Cortex of kidney (tissue), 1 donor: Measurements from ENCODE around the gene SLC41A1.

Source experiments
- DNase-seq: peaks from one replicate; lab custom pipeline; 2025; lab: John Stamatoyannopoulos, UW

Gene SLC41A1

DNA sequence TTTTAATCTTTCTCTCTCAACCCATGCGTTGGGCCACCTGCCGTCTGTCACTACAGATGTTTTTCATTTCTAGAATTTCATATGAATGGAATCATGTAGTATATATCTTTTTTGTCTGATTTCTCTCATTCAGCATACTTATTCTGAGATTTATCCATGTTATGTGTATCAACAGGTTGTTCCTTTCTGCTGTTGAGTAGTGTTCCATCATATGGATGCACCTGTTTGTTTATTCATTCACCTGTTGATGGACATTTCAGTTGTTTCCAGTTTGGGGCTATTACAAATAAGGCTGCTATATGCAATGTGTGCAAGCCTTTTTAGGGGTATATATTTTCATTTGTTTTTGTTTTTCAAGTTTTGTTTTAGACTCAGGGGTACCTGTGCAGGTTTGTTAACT, 9.4 kb upstream of the SLC41A1 start:
- DNase-seq = no peak

DNA sequence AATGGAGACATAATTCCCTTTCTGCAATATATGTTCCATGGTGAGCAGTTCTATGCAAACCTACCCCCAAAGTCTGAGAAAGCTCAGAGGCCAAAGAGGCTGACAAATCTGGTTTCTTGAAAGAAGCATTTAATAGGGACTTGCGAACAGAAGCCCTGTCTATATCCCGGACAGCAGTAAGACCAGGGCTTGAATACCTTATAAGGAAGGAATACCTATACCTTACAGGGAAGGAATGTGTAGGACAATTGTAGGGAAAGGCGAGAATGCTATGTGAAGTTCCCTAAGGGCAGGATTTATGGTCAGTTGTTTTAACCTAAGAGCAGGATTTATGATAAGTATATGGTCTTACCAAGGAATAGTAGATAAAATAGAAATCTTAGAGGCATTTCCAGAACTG, 5.0 kb upstream of the SLC41A1 start:
- DNase-seq = no peak

DNA sequence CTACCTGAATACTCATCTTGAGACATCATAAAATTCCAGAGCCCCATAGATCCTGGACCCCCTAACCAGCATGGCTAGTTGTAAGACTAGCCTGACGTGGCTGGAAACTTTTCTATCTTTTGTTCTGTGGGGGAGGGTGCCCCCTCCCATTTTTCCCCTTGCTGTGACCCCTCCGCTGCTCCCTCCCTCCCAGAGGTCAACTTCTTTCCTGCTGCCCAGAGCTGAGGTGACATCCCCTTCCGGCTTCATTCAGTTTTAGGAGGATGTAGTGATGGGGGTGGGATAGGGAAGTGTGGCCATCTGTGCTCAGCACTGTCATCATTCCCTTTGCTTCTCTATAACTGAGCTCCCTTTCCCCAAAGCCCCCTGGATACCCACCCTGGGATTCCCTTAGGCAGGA, 4.4 kb upstream of the SLC41A1 start:
- DNase-seq = no peak

DNA sequence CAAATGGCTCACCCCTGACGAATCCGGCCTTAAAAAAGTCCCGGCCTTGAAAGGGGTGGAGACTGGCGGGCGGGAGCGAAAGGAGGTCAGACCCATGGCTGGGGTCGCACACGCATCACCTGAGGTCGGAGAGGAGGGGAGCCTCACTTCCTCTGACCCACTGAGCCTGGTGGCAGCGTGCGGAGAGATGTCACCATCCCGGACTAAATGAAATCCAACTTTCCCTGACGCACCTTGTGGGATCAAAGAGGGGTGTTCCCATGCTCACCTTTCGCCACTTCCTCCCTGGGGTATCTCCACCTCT, 709 bp upstream of the SLC41A1 start:
- no peak for DNase-seq

DNA sequence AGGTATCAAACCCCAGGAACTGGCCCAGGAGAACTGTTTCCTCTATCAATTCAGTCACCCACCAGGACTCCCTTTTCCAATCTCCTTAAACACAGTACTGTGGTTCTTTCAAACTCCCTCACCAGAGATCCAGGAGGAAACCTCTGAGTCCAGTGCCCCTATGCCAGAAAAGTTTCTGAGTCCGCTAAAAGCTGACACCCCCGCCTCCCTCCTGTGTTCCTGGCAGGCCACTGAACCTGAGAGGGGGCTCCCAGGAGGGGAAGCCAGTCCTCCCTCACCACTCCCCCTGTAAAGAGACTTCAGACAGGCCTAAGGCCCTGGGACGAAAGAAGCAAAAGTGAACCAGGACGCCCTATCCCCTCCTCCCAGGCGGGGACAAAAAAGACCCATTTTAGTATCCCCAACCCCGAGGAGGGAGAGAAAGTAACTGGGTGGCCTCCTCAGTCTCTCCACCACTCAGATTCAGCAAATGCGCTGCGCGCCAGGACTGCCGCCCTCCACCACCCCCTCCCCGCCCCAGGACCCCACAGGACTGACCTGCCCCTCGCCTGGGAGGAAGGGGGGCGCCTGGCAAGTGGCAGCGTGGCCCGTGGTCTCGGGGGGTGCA, 624 bp downstream of the SLC41A1 start:
- DNase-seq = no peak

DNA sequence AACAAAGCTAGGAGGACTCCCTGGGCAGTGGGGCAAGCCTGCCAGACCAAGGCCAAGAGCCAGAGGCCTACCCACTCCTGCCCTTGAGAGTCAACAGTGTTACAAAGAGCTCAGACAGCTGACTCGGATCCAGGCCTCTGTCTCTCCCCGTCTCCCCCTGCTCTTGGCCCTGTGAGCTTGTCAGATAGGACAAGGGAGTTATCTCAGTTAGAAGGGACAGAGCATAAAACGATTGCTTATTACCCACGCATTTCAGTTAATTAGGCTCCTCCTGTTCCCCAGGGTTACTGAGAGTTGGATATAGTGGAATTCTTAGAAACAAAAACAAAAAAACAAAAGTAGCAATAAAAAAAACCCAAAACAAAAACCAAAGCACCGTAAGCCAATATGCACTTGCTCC, 1.3 kb downstream of the SLC41A1 start:
- DNase-seq = no peak

DNA sequence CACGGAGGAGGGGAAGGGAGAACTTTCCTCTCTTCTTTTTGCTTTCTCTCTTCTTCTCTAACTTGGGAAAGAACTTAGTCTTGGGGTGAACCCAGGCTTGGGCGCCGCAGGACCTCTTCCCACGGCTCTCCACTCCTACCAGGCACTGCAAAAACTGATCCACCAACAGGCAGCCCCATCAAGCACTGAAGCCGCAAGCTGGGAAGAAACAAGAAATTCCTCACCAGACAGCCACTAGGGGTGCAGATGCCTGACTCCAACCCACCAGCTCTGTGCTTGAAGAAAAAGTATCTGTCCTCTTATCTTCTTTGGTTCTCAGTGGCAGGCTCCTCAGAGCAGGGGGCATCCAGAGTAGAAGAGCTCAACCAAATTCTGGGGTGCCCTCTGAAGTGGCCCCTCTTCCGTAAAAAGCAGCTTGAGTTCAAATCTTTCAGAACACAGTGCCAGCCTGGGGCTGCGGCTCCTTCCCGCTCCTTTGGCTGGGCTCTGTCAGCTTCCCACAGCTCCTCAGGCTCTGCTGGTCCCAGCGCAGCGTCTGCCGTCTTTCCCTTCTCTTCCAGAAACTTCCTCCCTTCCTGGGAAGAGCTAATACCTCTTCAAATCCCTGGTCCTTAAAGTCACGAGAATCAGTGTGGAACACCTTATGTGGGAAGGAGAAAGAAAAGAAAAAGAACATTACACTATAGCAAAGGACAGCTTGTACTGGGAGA, 2.4 kb downstream of the SLC41A1 start:
- no peak for DNase-seq

DNA sequence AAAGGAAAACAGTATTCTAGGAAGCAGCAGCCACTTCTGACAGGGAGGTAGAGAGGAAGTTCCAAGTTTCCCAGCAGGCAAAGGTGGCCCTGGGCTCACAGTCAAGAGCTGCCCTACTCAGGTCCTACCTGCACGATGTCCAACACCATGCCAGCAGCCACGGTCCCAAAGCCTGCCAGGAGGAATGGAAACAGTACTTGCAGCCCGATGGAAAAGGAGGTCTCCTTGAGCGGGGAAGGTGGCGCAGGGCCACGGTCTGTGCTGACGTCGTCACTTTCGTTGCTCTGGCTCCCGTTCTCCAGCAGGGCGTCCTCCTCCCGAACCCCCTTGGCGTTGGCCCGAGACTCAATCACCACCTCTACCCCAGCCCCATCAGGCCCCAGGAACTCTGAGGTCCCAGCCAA, 3.1 kb downstream of the SLC41A1 start:
- no peak for DNase-seq

DNA sequence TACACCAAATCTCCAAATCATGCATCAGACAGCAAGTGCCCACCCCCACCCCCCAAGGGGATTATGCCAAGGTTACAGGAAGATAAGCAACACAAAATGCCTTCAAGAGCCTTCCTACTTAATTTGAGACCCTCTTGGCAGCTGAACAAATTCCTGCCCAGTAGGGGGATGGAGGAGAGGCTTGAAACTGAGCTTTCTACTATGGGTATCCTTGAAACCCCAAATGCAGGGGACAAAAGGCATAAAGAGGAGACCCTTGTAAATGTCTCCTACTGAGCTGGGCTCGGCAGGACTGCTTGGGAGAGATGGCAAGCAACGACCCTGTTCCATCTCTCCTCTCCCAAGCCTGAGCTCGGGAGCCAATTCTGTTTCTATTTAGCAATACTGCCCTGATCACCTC, 3.5 kb downstream of the SLC41A1 start:
- no peak for DNase-seq

DNA sequence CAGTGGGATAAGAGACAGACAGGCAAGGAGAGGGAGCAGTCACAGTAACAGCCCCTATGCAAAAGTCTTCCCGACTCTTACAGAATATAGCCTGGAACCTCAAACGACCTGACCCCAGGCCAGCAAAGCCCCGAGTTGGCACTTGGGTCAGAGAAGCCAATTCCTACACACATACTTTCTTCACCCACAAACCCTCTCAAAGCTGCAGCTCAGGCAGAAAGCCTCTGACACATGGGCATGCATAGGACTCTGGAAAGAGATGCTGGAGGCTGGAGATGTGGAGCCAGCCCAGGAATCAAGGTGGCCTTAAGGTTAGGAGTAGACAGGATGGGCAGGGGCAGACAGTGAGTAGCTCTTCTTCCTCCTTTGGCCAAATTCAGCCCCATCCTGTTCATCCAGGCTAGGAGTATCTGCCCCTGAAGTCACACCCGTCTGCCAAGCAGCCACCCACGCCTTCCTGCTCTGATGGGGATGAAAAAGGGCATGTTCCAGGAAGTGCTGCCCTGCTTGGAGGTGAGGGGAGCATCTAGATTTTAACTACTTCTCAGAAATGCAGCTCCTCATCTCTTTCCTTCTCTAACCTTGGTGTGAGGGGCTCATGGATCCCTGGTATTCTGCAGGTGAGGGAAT, 7.8 kb downstream of the SLC41A1 start:
- DNase-seq = no peak

DNA sequence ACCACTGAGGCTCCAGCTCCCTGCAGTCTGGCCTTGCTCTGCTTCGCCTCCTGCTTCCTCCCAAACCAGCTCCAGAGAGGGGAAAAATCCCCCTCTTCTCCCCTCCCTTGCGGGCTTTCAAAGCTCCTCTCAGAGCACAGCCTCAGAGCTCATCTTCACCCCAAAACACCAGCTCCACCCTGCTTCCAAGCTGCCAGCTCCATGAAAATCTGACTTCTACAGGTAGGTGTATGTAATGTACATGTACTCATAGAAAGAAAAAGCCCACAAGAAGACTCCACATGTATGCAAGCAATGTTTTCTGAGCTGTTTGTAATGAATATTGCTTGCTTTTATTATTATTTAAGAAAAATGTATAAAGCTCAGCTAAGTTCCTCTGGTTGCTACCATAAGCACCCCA, 8.4 kb downstream of the SLC41A1 start:
- DNase-seq = no peak

DNA sequence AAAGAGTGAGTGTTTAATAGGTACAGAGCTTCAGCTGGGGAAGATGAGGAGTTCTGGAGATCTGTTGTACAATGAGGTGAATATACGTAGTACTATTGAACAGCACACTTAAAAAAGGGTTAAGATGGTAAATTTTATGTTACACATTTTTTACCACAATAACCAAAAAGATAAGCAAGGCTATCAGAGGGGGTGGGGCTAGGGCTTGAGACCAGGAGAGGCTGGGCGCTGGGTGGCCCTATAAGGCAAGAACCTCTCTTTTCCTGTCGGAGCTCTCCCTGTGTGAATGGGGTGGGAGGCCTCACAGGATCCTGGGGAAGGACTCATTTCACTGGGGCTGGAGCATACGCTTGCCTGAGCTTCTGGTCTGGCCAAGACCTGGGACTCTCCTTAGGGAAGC, 9.0 kb downstream of the SLC41A1 start:
- no peak for DNase-seq

DNA sequence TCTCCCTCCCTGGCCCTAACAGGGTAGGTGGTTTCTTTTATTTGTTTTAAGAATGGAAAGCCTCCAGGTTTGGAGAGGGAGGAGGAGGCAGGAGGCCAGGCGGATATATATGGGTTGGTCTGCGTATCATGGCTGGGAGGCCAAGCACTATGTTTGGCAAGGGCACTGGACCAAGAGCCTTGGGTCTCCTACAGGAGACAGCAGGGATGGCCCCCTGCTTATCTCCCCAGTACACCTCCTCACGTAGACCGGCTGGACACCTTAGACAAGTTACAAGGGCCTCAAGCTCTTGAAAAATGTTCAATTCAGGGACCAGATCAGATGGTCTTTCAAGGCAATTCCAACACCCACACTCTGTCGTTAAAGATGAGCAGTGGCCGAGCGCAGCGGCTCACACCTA, 10.9 kb downstream of the SLC41A1 start:
- no peak for DNase-seq

DNA sequence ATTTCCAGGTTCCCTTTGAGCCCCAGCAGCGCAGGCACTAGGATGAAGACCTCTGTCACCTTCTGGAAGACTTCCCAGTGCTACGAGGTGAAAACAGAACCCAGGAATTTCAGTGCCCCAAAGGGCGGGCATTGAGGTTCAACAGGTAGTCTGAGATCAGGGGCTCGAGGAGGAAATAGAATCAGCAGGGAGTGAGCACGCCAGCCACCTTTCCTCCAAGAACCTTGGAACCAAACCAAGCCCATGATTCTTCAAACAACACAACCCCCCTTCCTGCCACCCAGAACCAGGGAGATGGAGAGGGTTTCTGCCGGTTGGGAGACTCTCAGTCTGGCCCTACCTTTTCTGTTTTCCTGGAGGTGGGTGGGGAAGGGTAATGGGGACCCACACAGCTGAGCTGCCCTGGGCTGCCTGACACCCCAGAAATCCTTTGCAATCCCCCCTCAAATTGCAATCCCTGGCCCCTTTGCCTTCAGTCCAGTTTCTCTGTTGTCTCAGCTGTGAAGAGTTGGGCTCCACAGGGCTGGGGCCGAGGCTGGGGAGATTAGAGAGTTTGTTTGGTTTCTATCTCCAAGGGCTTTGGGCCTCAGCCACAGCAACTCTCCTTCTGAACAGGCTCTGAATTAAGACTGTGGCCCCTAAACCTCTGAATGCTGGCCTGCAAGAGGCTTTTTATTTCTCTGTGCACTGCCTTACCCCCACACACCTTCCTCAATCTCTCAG, 11.9 kb downstream of the SLC41A1 start:
- no peak for DNase-seq

DNA sequence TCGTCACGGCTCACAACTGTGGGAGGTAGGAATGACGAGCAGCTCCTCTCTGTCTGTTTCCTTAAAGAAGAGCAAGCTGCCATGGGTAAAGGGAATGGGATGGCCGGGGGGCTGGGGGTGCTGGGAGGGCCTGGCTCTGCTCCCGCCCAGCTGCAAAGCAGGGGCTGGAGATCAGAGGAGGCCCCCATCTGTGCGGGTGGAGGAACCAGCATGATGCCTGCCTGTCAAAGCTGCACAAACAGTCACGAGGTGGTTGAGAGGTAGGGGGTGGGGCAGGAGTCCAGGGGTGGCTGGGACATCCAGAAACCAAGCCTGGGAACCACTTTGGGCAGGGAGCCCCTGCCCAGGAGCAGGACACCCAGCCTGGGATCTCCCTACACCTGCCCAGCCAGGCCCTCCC, 12.6 kb downstream of the SLC41A1 start:
- no peak for DNase-seq

DNA sequence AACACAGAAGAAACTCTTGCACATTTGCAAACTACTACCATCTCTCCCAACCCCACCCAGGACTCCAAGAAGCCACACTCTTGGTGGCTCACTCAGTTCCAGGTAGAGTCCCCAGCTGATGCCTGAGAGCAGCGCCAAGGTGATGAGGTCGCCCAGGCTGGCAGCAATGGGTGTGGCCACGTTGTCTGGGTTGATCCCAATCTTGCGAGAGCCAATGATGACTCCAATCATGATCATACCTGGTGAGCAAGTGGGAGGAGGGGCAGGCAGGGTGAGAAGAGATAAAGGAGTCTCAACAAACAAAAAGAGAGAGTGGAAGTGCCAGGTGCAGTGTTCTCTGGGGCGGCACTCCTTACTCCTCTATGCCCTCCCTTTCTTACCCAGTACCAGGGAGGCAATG, 14.4 kb downstream of the SLC41A1 start:
- DNase-seq = no peak

DNA sequence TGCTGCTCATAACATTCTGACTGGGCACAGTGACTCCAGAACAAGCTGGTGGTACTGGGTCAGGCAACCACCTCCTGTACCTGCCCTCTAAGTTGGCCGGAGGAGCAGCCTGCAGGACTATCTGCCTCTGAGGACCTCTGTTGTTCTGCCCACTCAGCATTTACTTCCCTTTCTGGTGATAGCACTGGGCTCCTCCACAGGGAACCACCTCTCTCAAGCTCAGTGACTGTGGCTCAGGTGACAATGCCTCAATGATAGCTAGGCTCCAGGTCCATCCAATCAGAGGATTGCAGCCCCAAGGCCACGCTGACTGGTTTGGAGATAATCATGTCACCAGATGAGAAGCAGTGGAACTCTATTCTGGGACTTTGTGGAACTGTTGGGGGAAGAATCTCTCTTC, 15.8 kb downstream of the SLC41A1 start:
- DNase-seq = no peak

DNA sequence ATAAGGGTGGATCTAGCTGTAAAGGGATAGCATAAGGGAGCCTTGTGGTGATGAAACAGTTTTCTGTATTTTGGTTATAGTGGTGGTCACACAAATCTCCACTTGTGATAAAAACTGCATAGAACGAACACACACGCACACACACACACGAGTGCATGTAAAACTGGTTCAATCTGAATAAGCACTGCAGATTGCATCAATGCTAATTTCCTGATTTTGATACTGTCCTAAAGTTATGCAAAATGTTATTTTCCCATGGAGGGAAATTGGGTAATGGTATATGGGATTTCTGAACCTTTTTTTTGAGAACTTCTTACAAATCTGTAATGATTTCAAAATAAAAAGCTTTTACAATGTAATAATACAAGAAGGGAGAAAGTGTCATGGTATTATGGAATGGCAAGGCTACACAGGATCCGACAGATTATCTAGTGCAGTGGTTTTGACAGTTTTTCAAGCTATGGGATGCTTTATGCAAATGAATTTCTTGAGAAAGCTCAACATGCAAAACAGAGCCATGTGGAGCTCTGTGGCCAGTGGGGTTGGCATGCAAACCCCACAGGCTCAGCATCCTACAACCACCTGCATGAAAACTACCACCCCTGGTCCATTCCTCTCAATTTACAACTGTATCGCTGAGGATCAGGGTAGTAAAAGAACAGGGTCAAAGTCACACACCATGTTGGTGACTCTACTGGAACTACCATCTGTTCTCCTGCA, 18.8 kb downstream of the SLC41A1 start:
- DNase-seq = no peak

DNA sequence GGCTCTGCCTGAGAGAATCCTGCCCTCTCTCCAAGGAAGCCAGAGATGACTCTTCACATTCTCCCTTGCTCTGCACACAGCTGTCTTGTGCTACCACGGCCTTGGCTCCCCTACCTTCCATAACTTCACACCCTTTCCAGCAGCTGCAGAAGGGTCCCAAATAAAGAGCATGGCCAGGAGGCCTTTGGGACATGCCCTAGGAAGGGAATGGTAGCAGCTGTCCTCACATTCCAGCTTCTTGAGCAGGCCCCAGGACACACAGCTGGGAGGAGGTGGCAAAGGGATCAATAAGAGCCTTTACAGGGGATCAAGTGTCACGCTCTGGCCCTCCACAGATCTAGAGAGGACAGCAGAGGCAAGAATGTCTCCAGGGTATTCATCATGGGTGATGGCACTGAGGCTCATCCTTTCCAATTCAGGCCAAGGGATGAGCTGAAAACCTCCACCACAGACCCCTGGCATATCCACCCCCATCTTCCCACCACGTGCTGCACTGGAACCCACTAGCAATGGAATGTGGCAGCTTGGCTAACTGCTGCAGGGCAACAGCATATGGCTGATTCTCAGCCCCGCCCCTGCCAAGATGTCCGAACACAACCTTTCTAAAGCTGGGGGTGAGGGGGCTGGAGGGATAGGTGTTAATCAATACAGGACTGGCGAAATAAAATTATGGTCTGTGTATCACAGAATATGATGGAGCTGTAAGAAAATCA, 19.9 kb downstream of the SLC41A1 start:
- no peak for DNase-seq

DNA sequence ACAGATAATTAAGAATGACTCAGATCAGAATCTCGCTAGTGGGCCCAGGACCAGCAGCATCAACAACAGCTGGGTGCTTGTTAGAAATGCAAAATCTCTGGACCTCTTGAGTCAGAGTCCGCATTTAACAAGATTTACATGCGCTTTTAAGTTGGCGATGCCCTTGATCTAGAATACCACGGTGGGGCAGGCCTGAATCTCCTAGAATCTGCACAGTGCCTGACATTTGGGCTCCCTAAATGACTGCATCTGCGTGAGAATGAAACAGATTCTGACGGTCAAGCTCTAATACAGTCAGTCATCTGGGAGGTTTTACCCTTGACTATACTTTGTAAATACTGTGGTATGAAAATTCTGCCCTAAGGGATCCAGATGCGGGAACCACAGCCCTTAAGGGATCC, 20.5 kb downstream of the SLC41A1 start:
- DNase-seq = no peak

DNA sequence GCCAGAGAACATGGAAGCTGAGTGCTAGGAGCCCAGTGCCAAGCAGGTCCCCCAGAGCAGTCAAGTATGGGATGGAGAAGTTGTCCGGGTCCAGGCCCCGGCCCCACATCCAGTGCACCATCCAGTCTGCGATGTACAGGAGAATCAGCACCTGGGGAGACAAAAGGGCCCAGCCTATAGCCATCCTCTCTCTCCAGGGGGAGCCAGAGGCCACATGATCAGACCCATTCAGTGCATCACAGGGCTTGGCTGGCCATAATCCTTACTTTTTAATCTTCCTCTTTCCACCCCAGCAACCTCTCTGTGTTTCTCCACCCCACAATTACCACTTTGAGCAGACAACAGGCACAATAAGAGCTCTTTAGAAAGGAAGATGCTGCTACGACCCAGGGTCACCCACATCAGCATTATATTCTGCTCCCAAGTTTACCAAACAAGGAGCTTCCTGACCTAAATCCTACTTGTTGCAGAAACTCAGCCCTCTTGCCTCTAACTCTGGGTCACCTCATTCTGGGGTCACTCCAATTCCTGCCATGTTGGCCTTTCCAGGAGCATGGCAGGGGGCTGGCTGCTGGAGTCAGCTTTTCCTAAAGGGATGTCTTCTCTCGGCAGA, 21.3 kb downstream of the SLC41A1 start:
- no peak for DNase-seq
